ENCODE measurements around the gene SSR2.

DNA sequence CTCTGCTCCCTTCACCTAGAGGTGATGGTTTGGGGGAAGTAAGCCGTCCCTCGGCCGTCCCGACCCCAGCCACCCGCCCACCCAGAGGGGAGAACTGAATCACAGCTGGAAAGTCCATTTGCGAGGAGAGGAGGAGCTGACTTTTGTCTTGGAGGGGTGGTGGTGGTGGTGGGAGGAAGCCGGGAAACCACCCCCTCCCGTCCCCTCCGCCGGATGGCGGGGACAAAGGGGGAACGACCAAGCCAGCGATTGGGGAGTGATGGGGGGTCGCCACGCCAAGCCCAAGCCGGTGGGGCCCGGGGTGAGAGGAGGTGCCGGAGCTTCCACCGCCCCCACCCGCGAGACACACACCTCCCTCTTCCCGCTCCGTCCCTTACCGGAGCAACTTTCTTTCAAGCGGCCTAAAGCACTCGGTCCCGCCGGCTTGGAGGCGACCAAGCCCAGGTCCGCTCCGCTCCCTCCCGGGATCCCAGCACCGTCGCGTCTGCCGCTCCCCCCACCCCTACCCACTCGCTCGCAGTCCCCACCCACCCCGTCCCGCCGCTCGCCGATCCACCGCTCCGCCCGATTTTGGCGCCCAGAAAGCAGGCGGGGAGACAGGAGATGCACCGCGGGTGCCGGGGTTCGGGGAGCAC lies 42.9 kb downstream of the SSR2 start:
- TF ChIP-seq, protein P1, sequence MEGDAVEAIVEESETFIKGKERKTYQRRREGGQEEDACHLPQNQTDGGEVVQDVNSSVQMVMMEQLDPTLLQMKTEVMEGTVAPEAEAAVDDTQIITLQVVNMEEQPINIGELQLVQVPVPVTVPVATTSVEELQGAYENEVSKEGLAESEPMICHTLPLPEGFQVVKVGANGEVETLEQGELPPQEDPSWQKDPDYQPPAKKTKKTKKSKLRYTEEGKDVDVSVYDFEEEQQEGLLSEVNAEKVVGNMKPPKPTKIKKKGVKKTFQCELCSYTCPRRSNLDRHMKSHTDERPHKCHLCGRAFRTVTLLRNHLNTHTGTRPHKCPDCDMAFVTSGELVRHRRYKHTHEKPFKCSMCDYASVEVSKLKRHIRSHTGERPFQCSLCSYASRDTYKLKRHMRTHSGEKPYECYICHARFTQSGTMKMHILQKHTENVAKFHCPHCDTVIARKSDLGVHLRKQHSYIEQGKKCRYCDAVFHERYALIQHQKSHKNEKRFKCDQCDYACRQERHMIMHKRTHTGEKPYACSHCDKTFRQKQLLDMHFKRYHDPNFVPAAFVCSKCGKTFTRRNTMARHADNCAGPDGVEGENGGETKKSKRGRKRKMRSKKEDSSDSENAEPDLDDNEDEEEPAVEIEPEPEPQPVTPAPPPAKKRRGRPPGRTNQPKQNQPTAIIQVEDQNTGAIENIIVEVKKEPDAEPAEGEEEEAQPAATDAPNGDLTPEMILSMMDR (IDR thresholded peaks at IDR 0.05; ENCODE audit: low read depth, low read length, poor library complexity, severe bottlenecking): no peak
- TF ChIP-seq EZH2phosphoT487 (IDR thresholded peaks at IDR 0.05; ENCODE audit: borderline replicate concordance, low read length): no peak

Data from DOHH2 (cell line).